Stimulated activated CD4-positive, alpha-beta T cell treated with anti-CD3 and anti-CD28 coated beads, Interleukin-12 subunit alpha, Interleukin-12 subunit beta, amount 100 ng/mL, for 24 hours (primary cell): ENCODE data around the gene ATP6V1B1.

Experiments
- DNase-seq, 2 experiments: peaks; one replicate each; pipeline ENCODE4 v3.0.0-alpha.2; 2020; ENCODE audit warnings: low read depth in 2 of 2

The ATP6V1B1 gene

GRCh38 chr2:70901227-70902066 lies 34.3 kb upstream of the ATP6V1B1 start:
- no peak for DNase-seq

- DNase-seq = no peak
These were observed 33.6 kb upstream of the ATP6V1B1 start for GRCh38 chr2:70902067-70902442.

- no peak for DNase-seq
These were observed 33.1 kb upstream of the ATP6V1B1 start for GRCh38 chr2:70902579-70902978.

- DNase-seq = no peak
These were observed 32.5 kb upstream of the ATP6V1B1 start for GRCh38 chr2:70903171-70903570.

- DNase-seq = no peak
These were observed 31.9 kb upstream of the ATP6V1B1 start for GRCh38 chr2:70903641-70904340.

GRCh38 chr2:70904371-70905216 lies 31.1 kb upstream of the ATP6V1B1 start:
- no peak for DNase-seq

GRCh38 chr2:70905443-70906421 lies 30.0 kb upstream of the ATP6V1B1 start:
- DNase-seq = no peak

GRCh38 chr2:70906439-70907005 lies 29.2 kb upstream of the ATP6V1B1 start:
- DNase-seq = no peak

GRCh38 chr2:70907130-70908057 lies 28.3 kb upstream of the ATP6V1B1 start:
- DNase-seq = no peak

GRCh38 chr2:70916291-70916690 lies 19.4 kb upstream of the ATP6V1B1 start:
- no peak for DNase-seq

GRCh38 chr2:70918016-70918415 lies 17.7 kb upstream of the ATP6V1B1 start:
- DNase-seq = no peak

- peak; percentile 52 to 82 for DNase-seq
These were observed 15.9 kb upstream of the ATP6V1B1 start for GRCh38 chr2:70919672-70920366.

- no peak for DNase-seq
These were observed 15.4 kb upstream of the ATP6V1B1 start for GRCh38 chr2:70920367-70920715.

- DNase-seq = no peak
These were observed 14.7 kb upstream of the ATP6V1B1 start for GRCh38 chr2:70921031-70921430.

GRCh38 chr2:70921839-70922234 lies 13.9 kb upstream of the ATP6V1B1 start:
- DNase-seq = no peak

GRCh38 chr2:70922235-70923234 lies 13.2 kb upstream of the ATP6V1B1 start:
- no peak for DNase-seq

- DNase-seq = no peak
These were observed 12.2 kb upstream of the ATP6V1B1 start for GRCh38 chr2:70923378-70924015.
